Measurements from ENCODE around the gene ZNF556.

GRCh38 chr19:2926341-2927031 lies 59.4 kb downstream of the ZNF556 start:
- no peak for TF ChIP-seq CTCF (IDR thresholded peaks at IDR 0.05)
- TF ChIP-seq POLR2A (IDR thresholded peaks at IDR 0.05) = no peak

Measured in adrenal gland (tissue), 5 donors.